Fibroblast of lung (primary cell): ENCODE results near the gene C1orf141. TPM values are rescaled to one million over a fixed set of nuclear protein-coding genes. Genes with fewer than 3 reads are reported as not detected.

ENCODE experiments used
- DNase-seq, 2 donors: peaks; one replicate each; pipeline versions ENCODE4 v3.0.0 to v3.0.0-alpha.2; 2010; ENCODE audit warnings: low read depth in 2 of 2
- H2AFZ ChIP-seq: 2 replicates; pipeline ENCODE4 v1.5.1; 2012; ENCODE audit warnings: low read length, control low read depth, inconsistent platforms
- H3K27ac ChIP-seq: 2 replicates; pipeline ENCODE4 v1.5.1; 2011; ENCODE audit warnings: low read length, control low read depth; ENCODE audit not compliant: insufficient read depth
- H3K27me3 ChIP-seq: 2 replicates; pipeline ENCODE4 v1.5.1; 2011; ENCODE audit warnings: mild to moderate bottlenecking, low read length; ENCODE audit not compliant: control insufficient read depth, insufficient read depth
- H3K36me3 ChIP-seq: 2 replicates; pipeline ENCODE4 v1.5.1; 2011; ENCODE audit warnings: low read length; ENCODE audit not compliant: control insufficient read depth, insufficient read depth
- H3K4me1 ChIP-seq: 2 replicates; pipeline ENCODE4 v1.5.1; 2011; ENCODE audit warnings: low read length; ENCODE audit not compliant: control insufficient read depth, insufficient read depth; ENCODE audit errors: extremely low read depth
- H3K4me2 ChIP-seq: 2 replicates; pipeline ENCODE4 v1.5.1; 2011; ENCODE audit warnings: low read length, control low read depth; ENCODE audit not compliant: insufficient read depth; ENCODE audit errors: extremely low read depth
- H3K4me3 ChIP-seq, 4 experiments: fragments of 200-600 bp in 1 of 4; sonication (generic) in 1 of 4; replicated peaks in 1 of 4; 2 replicates each; pipeline ENCODE4 v1.5.1; 2011 to 2016; ENCODE audit warnings: low read length in 4 of 4, low read depth in 3 of 4, mild to moderate bottlenecking in 3 of 4, control low read depth in 2 of 4, inconsistent platforms in 1 of 4, mixed read lengths in 1 of 4; ENCODE audit not compliant: insufficient read depth in 1 of 4; ENCODE audit errors: control extremely low read depth in 1 of 4
- H3K79me2 ChIP-seq: 2 replicates; pipeline ENCODE4 v1.5.1; 2012; ENCODE audit warnings: mild to moderate bottlenecking, low read length, inconsistent platforms; ENCODE audit not compliant: control insufficient read depth, insufficient read depth
- H3K9ac ChIP-seq: 2 replicates; pipeline ENCODE4 v1.5.1; 2011; ENCODE audit warnings: mild to moderate bottlenecking, low read length, control low read depth; ENCODE audit not compliant: insufficient read depth
- H3K9me3 ChIP-seq: 2 replicates; pipeline ENCODE4 v1.5.1; 2012; ENCODE audit warnings: low read depth, low read length; ENCODE audit not compliant: control insufficient read depth, insufficient read depth
- H4K20me1 ChIP-seq: 2 replicates; pipeline ENCODE4 v1.5.1; 2011; ENCODE audit warnings: low read length; ENCODE audit not compliant: control insufficient read depth, insufficient read depth; ENCODE audit errors: extremely low read depth
- EZH2 ChIP-seq: IDR thresholded peaks from 2 replicates; pipeline ENCODE4 v1.5.1; 2012; ENCODE audit warnings: low read length, control low read depth, mild to moderate bottlenecking; ENCODE audit errors: missing control alignments
- polyA plus RNA-seq, 2 donors: library from polyadenylated mRNA; depleted of rRNA in 1 of 2; stranded (reverse) in 1 of 2; unstranded in 1 of 2; fragments of >200 nt; gene quantifications; 2 replicates each; pipeline ENCODE4 v1.2.1, GENCODE V29; 2011 to 2012; ENCODE audit warnings: missing spikeins in 1 of 2
- total RNA-seq: library from RNA; depleted of rRNA; stranded (reverse); fragments of >200 nt; gene quantifications from 2 replicates; pipeline ENCODE4 v1.2.1, GENCODE V29; 2014
- TF ChIP-seq, protein P1 (sequence below), 2 donors: IDR thresholded peaks in 1 of 2; conservative IDR thresholded peaks in 1 of 2; 1 replicate in 1 of 2; 2 replicates in 1 of 2; pipeline ENCODE4 v1.5.1; 2011 to 2012; ENCODE audit warnings: low read length in 2 of 2, control low read depth in 1 of 2, inconsistent platforms in 1 of 2, low read depth in 1 of 2, mild to moderate bottlenecking in 1 of 2

C1orf141 gene
- total and polyA plus RNA-seq, 2 donors (not counting 1 experiment from before 2014, with no cell fraction given) = not detected

DNA sequence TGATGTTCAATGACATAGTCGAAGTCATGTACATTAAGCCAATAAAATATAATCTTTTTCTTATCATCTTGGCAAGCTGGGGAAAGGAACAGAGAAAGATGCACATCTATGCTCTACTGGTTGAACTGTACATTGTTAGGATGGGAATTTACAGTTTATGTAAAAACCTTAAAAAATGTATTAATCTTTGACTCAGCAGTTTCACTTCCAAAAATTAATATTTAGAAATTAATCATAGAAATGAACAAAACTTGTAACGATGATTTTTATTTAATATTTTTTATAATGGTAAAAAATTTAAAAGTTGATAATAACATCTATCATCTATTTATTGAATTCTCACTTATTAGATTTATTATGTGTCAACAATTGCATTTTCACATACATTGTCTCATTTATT is 5.7 kb upstream of the C1orf141 start:
- DNase-seq = no peak
- Histone ChIP-seq H3K4me1 (no peaks in the 10 kb centered on the region), H3K79me2 (no peaks in the 10 kb centered on the region)

DNA sequence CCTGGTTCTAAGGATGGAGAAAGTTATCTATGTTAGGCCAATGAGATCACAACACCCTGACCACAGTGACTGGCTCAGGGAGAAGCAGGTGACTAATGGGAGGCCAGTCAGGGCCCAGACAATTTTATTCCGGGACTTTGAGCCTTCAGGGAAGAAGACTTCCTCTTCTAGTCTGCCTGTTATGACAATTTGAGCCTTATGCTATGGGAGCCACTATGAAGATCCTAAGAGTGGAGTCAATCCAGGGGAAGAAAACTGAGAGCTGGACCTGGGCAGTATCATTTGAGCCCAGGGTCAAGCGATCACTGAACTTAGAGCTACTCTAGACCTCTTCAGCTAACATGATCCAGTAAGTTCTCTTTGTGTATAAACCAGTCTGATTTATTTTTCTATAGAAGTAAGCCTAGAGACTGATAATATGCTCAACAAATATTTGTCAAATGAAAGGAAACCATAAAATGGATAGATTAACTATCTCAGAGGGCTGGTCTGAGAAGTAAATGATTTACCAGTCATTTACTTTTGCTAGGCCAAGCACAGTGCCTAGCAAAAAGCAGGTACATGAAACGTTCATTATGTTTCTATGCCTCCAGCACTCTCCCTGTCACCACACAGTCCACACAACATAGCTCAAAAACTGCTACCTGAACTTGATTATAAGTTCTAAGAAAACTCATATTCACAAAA is 4.2 kb upstream of the C1orf141 start:
- no peaks in the 10 kb centered on the region for H3K36me3 ChIP-seq
- H3K27me3 ChIP-seq = no peaks in the 10 kb centered on the region
- no peak overlapping the region for H2AFZ ChIP-seq
- no peaks in the 10 kb centered on the region for H3K79me2 ChIP-seq
- no peaks in the 10 kb centered on the region for H3K4me1 ChIP-seq
- no peak overlapping the region for H3K4me3 ChIP-seq
- no peak overlapping the region for H3K27ac ChIP-seq
- H3K9ac ChIP-seq = no peak overlapping the region
- no peaks in the 10 kb centered on the region for H4K20me1 ChIP-seq
- DNase-seq = no peak
- H3K4me2 ChIP-seq = no peak overlapping the region
- TF ChIP-seq, protein P1, sequence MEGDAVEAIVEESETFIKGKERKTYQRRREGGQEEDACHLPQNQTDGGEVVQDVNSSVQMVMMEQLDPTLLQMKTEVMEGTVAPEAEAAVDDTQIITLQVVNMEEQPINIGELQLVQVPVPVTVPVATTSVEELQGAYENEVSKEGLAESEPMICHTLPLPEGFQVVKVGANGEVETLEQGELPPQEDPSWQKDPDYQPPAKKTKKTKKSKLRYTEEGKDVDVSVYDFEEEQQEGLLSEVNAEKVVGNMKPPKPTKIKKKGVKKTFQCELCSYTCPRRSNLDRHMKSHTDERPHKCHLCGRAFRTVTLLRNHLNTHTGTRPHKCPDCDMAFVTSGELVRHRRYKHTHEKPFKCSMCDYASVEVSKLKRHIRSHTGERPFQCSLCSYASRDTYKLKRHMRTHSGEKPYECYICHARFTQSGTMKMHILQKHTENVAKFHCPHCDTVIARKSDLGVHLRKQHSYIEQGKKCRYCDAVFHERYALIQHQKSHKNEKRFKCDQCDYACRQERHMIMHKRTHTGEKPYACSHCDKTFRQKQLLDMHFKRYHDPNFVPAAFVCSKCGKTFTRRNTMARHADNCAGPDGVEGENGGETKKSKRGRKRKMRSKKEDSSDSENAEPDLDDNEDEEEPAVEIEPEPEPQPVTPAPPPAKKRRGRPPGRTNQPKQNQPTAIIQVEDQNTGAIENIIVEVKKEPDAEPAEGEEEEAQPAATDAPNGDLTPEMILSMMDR (conservative IDR thresholded peaks at IDR 0.05 in 1 of 2, IDR thresholded peaks at IDR 0.05 in 1 of 2; ENCODE audit: low read depth in 1 of 2, low read length in 2 of 2) = no peak
- TF ChIP-seq EZH2 = no peak
- H3K9me3 ChIP-seq = no peaks in the 10 kb centered on the region

More for the DNA sequence above, 5.7 kb upstream of the C1orf141 start:
- Histone ChIP-seq H3K27me3 (no peaks in the 10 kb centered on the region), H3K36me3 (no peaks in the 10 kb centered on the region), H3K9me3 (no peaks in the 10 kb centered on the region), H3K4me2 (no peak overlapping the region), H3K9ac (no peak overlapping the region), H2AFZ (no peak overlapping the region), H3K4me3 (no peak overlapping the region), H3K27ac (no peak overlapping the region), H4K20me1 (no peaks in the 10 kb centered on the region)
- TF ChIP-seq, protein P1 (conservative IDR thresholded peaks at IDR 0.05 in 1 of 2, IDR thresholded peaks at IDR 0.05 in 1 of 2; ENCODE audit: low read depth in 1 of 2, low read length in 2 of 2) = no peak
- no peak for TF ChIP-seq EZH2

DNA sequence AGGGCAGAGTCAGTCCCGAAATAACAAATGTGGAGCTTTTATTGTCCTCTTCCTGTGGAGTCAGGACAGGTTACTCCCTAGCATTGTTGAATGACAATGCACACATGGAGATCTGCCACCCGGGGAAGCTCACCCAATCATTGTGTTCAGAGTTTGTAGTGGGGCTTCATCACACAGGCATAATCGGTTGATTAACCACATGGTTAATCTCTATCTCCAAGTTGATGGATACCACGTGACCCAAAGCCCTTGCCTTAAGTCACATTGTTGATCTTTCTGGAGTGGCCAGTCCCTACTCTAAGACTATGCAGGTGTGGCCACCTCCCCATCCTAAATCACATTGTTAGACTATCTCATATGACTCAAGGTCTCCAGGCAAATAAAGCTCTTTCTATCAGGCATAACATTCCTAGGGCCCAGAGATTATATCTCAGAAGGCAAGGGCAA is 2.6 kb upstream of the C1orf141 start:
- H3K36me3 ChIP-seq = no peaks in the 10 kb centered on the region
- no peak overlapping the region for H3K4me2 ChIP-seq
- H3K4me1 ChIP-seq = no peaks in the 10 kb centered on the region
- H4K20me1 ChIP-seq = no peaks in the 10 kb centered on the region
- H2AFZ ChIP-seq = no peak overlapping the region
- no peaks in the 10 kb centered on the region for H3K79me2 ChIP-seq
- H3K27me3 ChIP-seq = no peaks in the 10 kb centered on the region
- DNase-seq = no peak
- no peak overlapping the region for H3K4me3 ChIP-seq
- no peak overlapping the region for H3K27ac ChIP-seq
- H3K9ac ChIP-seq = no peak overlapping the region
- no peak for TF ChIP-seq EZH2
- TF ChIP-seq, protein P1 (conservative IDR thresholded peaks at IDR 0.05 in 1 of 2, IDR thresholded peaks at IDR 0.05 in 1 of 2; ENCODE audit: low read depth in 1 of 2, low read length in 2 of 2) = no peak
- no peaks in the 10 kb centered on the region for H3K9me3 ChIP-seq
